ENCODE measurements around the gene DISP2.

DISP2 gene

DNA sequence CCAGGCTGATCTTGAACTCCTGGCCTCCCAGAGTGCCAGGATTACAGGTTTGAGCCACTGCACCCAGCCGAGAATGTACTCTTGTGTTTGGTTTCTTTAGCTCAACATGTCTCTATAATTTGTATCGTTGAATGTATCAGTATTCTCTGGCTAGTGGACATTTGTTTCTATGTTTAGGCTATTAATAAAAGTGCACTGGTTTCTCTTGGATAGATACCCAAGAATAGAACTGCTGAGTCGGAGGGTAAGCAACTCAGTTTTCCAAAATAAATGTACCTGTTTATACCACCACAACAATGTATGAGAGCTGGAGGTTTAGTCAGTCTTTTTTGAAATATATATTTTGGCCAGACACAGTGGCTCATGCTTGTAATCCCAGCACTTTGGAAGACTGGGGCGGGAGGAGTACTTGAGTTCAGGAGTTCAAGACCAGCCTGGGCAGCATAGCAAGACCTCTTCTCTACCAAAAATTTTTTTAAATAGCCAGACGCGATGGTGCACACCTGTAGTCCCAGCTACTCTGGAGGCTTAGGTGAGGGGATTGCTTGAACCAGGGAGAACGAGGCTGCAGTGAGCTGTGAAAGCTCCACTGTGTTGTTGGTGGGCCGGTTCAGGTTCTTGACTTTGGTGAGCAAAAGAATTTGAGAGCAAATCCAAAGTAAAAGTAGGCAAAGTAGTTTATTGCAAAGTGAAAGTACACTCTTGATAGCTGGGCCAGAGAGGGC is 39.8 kb downstream of the DISP2 start:
- no peak for DNase-seq

- DNase-seq, result no peak
Observed at GRCh38 chr15:40398413-40398873, 40.4 kb downstream of the DISP2 start.

GRCh38 chr15:40399370-40399769 is 41.4 kb downstream of the DISP2 start:
- DNase-seq, result no peak

GRCh38 chr15:40405501-40406381 is 47.7 kb downstream of the DISP2 start, which contains the start of gene IVD:
IVD (plus strand) TSS chr15:40405795; CDS start chr15:40405828, 33 bp downstream.
- peak; percentile 61 for DNase-seq

DNA sequence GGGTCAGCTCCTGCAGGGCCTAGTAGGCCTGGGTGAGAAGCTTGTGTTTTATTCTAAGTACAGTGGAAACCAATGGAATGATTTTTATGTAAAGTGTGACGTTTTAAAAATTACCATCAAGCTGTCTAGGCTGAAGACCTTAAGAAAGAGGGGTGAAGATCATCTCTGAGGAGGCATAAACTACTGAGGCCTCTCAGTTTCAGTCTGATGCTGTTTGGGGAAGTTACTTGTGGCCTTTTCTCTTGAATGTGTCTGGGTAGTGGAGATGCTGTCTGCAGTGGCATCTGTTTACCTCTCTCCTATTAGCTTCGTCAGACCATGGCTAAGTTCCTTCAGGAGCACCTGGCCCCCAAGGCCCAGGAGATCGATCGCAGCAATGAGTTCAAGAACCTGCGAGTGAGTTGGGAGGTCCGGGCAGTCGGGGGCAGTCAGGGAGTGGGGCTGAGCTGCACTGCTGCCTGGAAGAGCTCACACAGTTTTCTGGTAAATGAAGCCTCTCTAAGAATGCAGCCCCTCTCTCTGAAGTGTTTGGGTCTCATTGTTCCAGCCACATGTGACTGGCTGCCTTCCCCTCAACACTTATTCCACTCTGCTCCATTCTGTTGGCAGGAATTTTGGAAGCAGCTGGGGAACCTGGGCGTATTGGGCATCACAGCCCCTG is 49.4 kb downstream of the DISP2 start:
- no peak for DNase-seq

DNA sequence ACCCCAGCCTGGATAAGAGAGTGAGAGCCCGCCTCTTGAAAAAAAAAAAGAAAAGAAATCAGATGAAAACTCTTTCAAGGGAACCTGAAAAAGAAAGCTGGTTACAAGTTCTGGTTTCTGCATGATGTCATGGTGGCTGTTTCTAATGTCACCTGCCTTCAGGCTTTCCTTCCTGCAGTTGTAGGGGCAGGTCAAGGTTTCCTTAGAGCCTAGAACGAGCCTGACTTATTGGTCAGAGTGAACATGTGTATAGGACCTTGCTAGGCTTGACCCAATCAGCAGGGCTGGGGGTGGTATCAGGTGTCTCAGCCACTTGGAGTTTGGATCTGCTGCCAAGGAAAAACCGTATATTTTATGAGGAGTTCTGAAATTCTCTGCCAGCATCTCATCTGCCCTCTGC is 51.3 kb downstream of the DISP2 start:
- DNase-seq, result no peak

DNA sequence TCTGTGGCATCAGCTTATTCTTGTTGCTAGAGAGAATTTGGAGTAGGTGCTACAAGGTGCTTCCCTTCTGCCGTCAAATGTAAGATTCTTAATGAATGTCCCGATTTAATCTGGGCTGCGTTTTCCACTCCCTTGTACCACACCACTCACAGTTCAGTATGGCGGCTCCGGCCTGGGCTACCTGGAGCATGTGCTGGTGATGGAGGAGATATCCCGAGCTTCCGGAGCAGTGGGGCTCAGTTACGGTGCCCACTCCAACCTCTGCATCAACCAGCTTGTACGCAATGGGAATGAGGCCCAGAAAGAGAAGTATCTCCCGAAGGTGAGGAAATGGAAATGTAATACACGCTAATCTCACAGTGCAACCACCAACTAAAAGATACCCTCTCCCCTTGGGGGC is 52.5 kb downstream of the DISP2 start:
- DNase-seq, result no peak

GRCh38 chr15:40412095-40412759 is 54.2 kb downstream of the DISP2 start:
- no peak for DNase-seq

GRCh38 chr15:40413036-40413435 is 55.0 kb downstream of the DISP2 start:
- DNase-seq, result no peak

GRCh38 chr15:40414816-40415215 is 56.8 kb downstream of the DISP2 start:
- DNase-seq, result no peak

GRCh38 chr15:40415226-40415625 is 57.2 kb downstream of the DISP2 start:
- no peak for DNase-seq

GRCh38 chr15:40416056-40416455 is 58.0 kb downstream of the DISP2 start:
- DNase-seq, result no peak

- DNase-seq, result no peak
Observed at GRCh38 chr15:40418126-40418525, 60.1 kb downstream of the DISP2 start.

- DNase-seq, result no peak
Observed at GRCh38 chr15:40420071-40420713, 62.2 kb downstream of the DISP2 start.

DNA sequence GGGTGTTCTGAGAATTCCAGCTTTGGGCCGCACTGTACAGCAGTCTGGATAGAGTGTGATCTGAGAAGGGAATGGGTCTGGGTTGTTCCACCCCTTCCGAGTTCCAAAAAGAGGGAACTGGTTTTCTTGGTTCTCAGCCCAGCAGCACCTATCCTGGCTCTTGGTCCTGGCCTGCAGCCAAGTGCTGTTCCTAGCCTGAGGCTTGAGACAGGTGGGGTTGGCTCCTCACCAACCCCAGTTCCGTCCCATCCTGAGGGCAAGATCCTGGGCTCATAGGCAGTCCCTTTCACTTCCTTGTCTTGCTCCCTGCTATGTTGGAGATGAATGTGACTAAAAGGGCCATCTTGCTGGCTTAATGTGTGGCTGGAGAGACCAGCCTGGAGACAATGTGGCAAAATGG is 62.8 kb downstream of the DISP2 start:
- no peak for DNase-seq

GRCh38 chr15:40421246-40422157 is 63.5 kb downstream of the DISP2 start:
- DNase-seq, result no peak

GRCh38 chr15:40424483-40425115 is 66.6 kb downstream of the DISP2 start:
- no peak for DNase-seq

DNA sequence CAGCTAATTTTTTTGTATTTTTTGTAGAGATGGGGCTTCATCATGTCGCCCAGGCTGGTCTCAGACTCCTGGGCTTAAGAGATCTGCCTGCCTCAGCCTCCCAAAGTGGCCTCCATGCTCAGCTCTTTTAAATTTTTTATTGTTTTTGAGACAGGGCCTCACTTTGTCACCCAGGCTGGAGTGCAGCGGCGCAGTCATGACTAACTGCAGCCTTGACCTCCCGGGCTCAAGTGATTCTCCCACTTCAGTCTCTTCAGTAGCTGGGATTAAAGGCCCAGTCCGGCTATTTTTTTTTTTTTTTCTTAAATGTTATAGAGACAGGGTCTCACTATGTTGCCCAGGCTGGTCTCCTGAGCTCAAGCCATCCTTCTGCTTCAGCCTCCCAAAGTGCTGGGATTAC is 67.7 kb downstream of the DISP2 start:
- no peak for DNase-seq

DNA sequence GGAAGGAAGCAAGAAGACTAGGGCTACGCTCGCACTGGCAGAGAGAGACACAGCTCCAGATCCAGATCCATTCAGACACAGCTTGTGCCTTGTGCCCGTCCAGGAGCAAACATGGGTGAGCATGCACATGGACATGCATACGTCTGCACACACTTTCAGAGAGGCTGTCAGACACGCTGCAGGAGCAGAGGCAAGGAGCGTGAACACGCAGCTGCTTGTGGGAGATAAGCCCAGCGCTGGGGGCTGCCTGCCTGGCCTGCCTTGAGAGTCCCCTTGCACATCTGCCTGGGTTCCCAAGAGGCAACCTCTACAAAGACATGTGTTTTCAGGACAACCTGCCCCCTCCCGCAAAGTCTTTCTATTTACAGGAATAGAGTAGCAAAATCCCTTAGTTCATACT is 69.2 kb downstream of the DISP2 start:
- DNase-seq, result no peak

DNA sequence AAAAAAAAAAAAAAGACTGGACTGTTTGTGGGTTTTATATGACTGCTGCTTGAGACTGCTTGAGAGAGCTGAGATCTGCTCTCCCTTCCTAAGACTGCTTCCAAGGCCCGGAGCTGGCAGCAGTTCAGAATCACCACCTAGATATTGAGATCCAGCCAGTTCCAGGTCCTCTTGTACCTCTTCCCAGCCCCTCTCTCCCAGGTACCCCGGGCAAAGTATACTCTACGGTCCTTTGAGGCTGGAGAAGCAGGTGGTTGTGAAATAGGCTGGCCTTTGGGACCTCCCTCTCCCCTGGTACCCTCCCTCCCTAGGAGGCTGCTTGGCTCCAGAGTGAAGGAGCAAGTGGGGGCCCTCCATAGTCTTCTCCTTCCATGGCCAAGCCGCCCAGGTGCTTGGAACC is 70.2 kb downstream of the DISP2 start:
- no peak for DNase-seq

All from NCI-H1436 treated with DMSO at 0.1 percent for 48 hours (cell line).